Stimulated activated CD4-positive, alpha-beta T cell treated with anti-CD3 and anti-CD28 coated beads, Interleukin-1b, Interleukin-23, amount 100 ng/mL, for 4 hours (primary cell): ENCODE measurements around the gene MYO10.

Experiments
- DNase-seq, 2 donors: peaks; one replicate each; pipeline ENCODE4 v3.0.0-alpha.2; 2020; ENCODE audit warnings: low read depth in 2 of 2

Gene MYO10

DNA sequence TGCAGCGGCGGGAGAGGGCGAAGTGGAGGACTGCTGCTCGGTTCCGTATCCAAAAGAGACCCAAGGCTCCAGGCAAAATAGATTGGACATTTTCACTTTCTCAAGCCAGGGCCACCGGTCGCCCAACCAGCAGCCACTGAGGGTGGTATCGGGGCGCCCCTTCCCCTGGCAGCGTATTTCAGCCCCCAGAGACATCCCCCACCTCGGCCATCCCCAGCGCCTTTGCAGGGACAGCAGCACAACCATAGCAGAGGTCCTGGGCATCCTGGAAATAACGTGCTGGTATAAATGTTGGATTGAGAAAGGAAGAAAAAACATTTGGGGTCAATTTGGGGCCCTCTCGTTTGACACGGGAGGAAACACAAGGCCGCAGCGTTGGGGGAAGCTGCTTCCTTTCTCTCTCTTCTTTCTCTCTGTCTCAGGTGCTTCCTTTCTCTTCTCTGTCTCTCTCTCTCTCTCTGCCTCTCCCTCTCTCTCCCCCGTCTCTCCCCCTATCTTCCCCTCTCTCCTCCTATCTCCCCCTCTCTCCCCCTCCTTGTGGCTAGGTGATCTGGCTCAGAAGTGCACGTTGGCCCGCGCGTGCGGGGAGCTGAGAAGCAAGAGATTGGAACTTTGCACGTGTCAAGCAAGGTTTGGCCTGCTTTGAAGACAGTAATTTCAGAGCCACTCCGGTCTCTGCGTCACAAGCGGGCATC is 318.7 kb downstream of the MYO10 start:
- peak; percentile 27 to 32 for DNase-seq

DNA sequence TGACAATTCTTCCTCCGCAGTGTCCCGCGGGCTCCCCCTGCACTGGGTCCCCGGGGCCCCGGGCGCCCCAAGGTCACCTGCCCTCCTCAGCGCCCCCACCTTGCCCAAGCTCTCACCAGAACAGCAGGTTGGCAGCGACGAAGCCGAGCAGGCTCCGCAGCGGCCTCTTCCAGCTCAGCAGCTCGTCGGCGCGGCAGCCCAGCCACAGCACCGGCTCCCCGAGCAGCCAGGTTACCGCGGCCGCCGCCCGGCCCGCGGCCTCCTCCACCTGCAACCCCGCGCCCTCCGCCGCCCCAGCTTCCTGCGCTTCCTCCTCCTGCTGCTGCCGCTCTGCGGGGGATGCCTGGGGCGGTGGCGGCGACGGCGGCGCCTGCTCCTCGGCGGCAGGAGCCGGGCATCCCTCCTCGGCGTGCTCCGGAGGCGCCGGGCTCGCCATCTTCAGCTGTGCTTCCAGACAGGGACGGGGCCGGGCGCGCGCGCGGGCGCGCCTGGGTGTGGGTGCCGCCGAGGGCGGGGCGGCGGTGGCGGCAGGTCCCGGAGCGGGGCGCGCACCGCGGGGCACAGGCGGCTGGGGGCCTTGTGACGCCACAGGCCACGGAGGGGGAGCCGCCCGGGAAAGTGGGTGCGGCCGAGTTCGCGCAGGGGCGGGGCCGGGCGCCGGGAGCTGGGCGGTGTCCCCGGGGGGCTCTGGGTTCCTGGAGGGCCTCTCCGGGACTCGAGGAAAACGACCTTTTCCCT is 319.4 kb downstream of the MYO10 start, which contains the start of gene RETREG1:
RETREG1 (minus strand) TSS at position 462 of the 738 bp plus-strand sequence; CDS start at position 436, 26 bp downstream.
- peak; percentile 75 to 80 for DNase-seq

DNA sequence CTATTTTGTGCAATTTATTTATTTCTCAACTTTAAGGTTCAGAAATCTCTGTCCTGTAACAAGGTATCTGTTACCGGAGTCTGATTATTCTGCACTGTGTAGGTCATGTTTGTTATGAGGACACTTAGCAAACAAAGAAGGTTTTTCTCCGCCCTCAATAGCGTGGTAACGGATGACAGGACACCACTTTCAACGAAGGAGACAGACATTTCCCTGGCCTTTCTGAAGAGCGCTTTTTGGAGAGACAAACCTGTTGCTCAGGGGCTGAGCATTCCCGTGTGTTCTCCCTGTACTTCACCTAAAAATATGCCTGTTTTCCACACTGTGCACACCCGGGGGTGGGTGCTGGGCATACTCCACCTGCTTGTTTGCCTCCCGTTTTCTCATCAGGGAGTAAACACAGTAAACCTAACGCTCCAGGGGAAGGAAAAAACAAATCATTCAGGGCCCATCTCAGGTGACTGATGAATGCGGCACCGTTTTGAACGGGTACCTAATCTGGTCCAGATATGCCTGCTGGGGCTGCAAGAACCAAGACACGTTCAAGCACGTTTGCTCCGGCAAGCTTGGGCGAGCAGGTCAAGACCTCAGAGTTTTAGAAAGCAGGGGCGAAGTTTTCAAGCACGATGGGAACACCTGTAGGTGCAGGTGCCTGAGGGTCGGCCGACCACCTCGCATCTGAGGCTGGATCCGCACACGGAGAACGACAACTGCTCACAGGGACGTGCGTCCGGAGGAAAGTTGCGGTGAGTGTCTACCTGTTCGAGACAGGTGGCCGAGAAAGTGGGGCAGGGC is 320.1 kb downstream of the MYO10 start:
- DNase-seq, result no peak

DNA sequence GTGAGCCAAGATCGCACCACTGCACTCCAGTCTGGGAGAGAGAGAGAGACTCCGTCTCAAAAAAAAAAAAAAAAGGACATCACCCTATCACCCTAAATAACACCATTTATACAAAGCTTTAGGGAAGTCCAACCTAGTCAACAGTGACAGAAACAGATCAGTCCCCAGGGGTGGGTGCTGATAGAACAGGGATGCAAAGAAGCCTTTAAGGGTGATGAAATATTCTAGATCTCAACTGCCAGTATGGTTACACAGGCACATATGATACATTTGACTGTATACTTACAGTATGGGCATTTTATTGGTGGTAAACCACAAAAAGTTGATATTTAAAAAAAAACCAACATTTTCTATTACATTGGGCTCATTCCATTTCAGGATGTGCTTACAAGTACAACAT is 324.1 kb downstream of the MYO10 start:
- no peak for DNase-seq
